Transverse colon (tissue), 4 donors: ENCODE results near the gene HAO2. TPM values are rescaled to one million over a fixed set of nuclear protein-coding genes. Genes with fewer than 3 reads are reported as not detected.

Source experiments
- DNase-seq: peaks from one replicate; pipeline ENCODE4 v3.0.0-alpha.2; 2019
- H3K27ac ChIP-seq, 4 donors: fragments of 200-600 bp; sonication (generic); 2 replicates each; pipeline ENCODE4 v1.5.1; 2016 to 2018; ENCODE audit warnings: inconsistent platforms in 4 of 4
- H3K27me3 ChIP-seq: fragments of 200-600 bp; sonication (generic); 2 replicates; pipeline ENCODE4 v1.5.1; 2017; ENCODE audit warnings: inconsistent platforms
- H3K36me3 ChIP-seq, 4 donors: fragments of 200-600 bp; sonication (generic); 2 replicates each; pipeline ENCODE4 v1.5.1; 2017 to 2019; ENCODE audit warnings: inconsistent platforms in 4 of 4
- H3K4me1 ChIP-seq, 4 donors: fragments of 200-600 bp; sonication (generic); 2 replicates each; pipeline ENCODE4 v1.5.1; 2017 to 2020; ENCODE audit warnings: inconsistent platforms in 4 of 4
- H3K4me3 ChIP-seq, 4 donors: fragments of 200-600 bp; sonication (generic); 1 replicate in 1 of 4; 2 replicates in 3 of 4; pipeline versions ENCODE4 v1.5.1 to v1.6.1; 2017 to 2019; ENCODE audit warnings: inconsistent platforms in 4 of 4
- H3K9me3 ChIP-seq, 2 donors: fragments of 200-600 bp; sonication (generic); 2 replicates each; pipeline ENCODE4 v1.5.1; 2017 to 2019; ENCODE audit warnings: inconsistent platforms in 2 of 2
- EP300 ChIP-seq: sonication (generic); formaldehyde crosslinking; IDR thresholded peaks from one replicate; pipeline ENCODE4 v1.6.1; 2017; ENCODE audit warnings: antibody characterized with exemption, low read depth
- POLR2A ChIP-seq: fragments of 450-650 bp; IDR thresholded peaks from one replicate; pipeline ENCODE4 v1.6.1; 2016; ENCODE audit warnings: antibody characterized with exemption, mild to moderate bottlenecking, moderate library complexity
- POLR2AphosphoS5 ChIP-seq, 3 donors: sonication (generic); formaldehyde crosslinking; IDR thresholded peaks; one replicate each; pipeline ENCODE4 v1.6.1; 2016; ENCODE audit warnings: antibody characterized with exemption in 3 of 3
- WGBS, 2 donors: methylation state at CpG; one replicate each; pipeline ENCODE4 v1.1.5; 2018; ENCODE audit warnings: low coverage in 1 of 2; 5-methylcytosine and 5-hydroxymethylcytosine counted together
- in situ Hi-C, 4 donors: fragments of 200-750 bp; cut with MboI; loops; one replicate each; pipeline versions ENCODE4 v1.15.0 to v1.15.1; 2017; ENCODE audit warnings: low sequenced_read_pairs in 3 of 4, low pct_ligation_motif_present in 1 of 4, low pct_unique_long_range_greater_than_20kb in 1 of 4
- intact Hi-C: fragments of 100-400 bp; cut with DNase I; formaldehyde crosslinking; loops from one replicate; pipeline ENCODE4 v1.15.1; 2023; ENCODE audit warnings: low total_unique reads
- total RNA-seq, 4 donors: library from RNA; depleted of rRNA; stranded (reverse); fragments of >200 nt; gene quantifications; one replicate each; pipeline ENCODE4 v1.1.0, GENCODE V29; 2016
- TF ChIP-seq, protein P1 (sequence below), 5 experiments: fragments of 200-600 bp in 3 of 5; fragments of 450-650 bp in 2 of 5; sonication (generic) in 3 of 5; IDR thresholded peaks; 1 replicate in 2 of 5; 2 replicates in 3 of 5; pipeline ENCODE4 v1.5.1; 2016 to 2017; ENCODE audit warnings: antibody characterized with exemption in 5 of 5, inconsistent platforms in 3 of 5, mild to moderate bottlenecking in 2 of 5, moderate library complexity in 1 of 5

The HAO2 gene
- total RNA-seq, 4 donors from 2014 or later, result not detected

- TF ChIP-seq POLR2A (no peak), POLR2AphosphoS5 (IDR thresholded peaks at IDR 0.05) (no peak), EP300 (no peak)
- TF ChIP-seq, protein P1, sequence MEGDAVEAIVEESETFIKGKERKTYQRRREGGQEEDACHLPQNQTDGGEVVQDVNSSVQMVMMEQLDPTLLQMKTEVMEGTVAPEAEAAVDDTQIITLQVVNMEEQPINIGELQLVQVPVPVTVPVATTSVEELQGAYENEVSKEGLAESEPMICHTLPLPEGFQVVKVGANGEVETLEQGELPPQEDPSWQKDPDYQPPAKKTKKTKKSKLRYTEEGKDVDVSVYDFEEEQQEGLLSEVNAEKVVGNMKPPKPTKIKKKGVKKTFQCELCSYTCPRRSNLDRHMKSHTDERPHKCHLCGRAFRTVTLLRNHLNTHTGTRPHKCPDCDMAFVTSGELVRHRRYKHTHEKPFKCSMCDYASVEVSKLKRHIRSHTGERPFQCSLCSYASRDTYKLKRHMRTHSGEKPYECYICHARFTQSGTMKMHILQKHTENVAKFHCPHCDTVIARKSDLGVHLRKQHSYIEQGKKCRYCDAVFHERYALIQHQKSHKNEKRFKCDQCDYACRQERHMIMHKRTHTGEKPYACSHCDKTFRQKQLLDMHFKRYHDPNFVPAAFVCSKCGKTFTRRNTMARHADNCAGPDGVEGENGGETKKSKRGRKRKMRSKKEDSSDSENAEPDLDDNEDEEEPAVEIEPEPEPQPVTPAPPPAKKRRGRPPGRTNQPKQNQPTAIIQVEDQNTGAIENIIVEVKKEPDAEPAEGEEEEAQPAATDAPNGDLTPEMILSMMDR (IDR thresholded peaks at IDR 0.05), result no peak
- intact Hi-C loops (no loop called here), in situ Hi-C loops (loop anchor here in 3 of 4 donors (10.0 kb wide), 2 partner anchors 78 to 88 kb away; no protein-coding TSS in a partner anchor)
- DNase-seq, result no peak
- Histone ChIP-seq H3K27ac (no peak overlapping the region), H3K27me3 (no peaks in the 10 kb centered on the region), H3K4me1 (no peaks in the 10 kb centered on the region), H3K4me3 (no peak overlapping the region), H3K36me3 (no peaks in the 10 kb centered on the region), H3K9me3 (no peaks in the 10 kb centered on the region)
- WGBS, 2 donors, result 84 to 87% methylated on average over 5 to 7 of the region's 7 CpGs
Observed at GRCh38 chr1:119363162-119363561, 5.4 kb upstream of the HAO2 start.

GRCh38 chr1:119364640-119365039, 3.9 kb upstream of the HAO2 start:
- in situ Hi-C loops (loop anchor here in 3 of 4 donors (10.0 kb wide), 2 partner anchors 80 to 90 kb away; no protein-coding TSS in a partner anchor), intact Hi-C loops (loop anchor here (5.0 kb wide), 1 partner anchor 87 kb away; no protein-coding TSS in a partner anchor)
- Histone ChIP-seq H3K27ac (no peak overlapping the region), H3K36me3 (no peaks in the 10 kb centered on the region), H3K9me3 (no peaks in the 10 kb centered on the region), H3K27me3 (no peaks in the 10 kb centered on the region), H3K4me1 (no peaks in the 10 kb centered on the region), H3K4me3 (no peak overlapping the region)
- no peak for DNase-seq
- TF ChIP-seq EP300, result no peak
- TF ChIP-seq, protein P1 (IDR thresholded peaks at IDR 0.05), result no peak
- TF ChIP-seq POLR2AphosphoS5 (IDR thresholded peaks at IDR 0.05), result no peak
- no peak for TF ChIP-seq POLR2A
- 65 to 78% methylated on average over 3 to 4 of the region's 4 CpGs for WGBS, 2 donors

DNA sequence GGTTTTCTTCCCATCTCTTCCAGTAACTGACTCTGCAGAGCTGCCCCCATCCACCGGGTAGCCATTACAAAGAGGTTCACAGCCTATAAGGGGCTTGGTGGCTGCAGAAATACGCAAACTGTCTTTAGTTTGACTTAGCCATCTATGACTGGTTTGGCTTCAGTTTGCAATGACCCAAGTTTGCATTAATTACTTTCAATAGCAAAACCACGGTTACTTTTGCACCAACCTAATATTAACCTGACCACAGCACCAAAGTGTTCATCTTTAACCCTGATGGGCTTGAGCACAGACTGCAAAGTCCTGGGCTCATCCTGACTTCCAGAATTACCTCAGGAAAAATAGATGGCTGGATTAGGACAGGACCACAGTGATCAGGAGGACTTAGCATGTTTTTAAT, 2.2 kb upstream of the HAO2 start:
- intact Hi-C loops (loop anchor here (5.0 kb wide), 1 partner anchor 89 kb away; no protein-coding TSS in a partner anchor), in situ Hi-C loops (loop anchor here in 3 of 4 donors (10.0 kb wide), 2 partner anchors 82 to 92 kb away; no protein-coding TSS in a partner anchor)
- H3K9me3 ChIP-seq, result no peaks in the 10 kb centered on the region
- H3K27me3 ChIP-seq, result no peaks in the 10 kb centered on the region
- no peak overlapping the region for H3K27ac ChIP-seq
- no peaks in the 10 kb centered on the region for H3K36me3 ChIP-seq
- no peaks in the 10 kb centered on the region for H3K4me1 ChIP-seq
- DNase-seq, result no peak
- TF ChIP-seq EP300 (no peak), POLR2AphosphoS5 (IDR thresholded peaks at IDR 0.05) (no peak), POLR2A (no peak)
- TF ChIP-seq, protein P1 (IDR thresholded peaks at IDR 0.05), result no peak
- no peak overlapping the region for H3K4me3 ChIP-seq
- WGBS, 2 donors, result 93 to 100% methylated on average over 2 to 3 of the region's 3 CpGs

DNA sequence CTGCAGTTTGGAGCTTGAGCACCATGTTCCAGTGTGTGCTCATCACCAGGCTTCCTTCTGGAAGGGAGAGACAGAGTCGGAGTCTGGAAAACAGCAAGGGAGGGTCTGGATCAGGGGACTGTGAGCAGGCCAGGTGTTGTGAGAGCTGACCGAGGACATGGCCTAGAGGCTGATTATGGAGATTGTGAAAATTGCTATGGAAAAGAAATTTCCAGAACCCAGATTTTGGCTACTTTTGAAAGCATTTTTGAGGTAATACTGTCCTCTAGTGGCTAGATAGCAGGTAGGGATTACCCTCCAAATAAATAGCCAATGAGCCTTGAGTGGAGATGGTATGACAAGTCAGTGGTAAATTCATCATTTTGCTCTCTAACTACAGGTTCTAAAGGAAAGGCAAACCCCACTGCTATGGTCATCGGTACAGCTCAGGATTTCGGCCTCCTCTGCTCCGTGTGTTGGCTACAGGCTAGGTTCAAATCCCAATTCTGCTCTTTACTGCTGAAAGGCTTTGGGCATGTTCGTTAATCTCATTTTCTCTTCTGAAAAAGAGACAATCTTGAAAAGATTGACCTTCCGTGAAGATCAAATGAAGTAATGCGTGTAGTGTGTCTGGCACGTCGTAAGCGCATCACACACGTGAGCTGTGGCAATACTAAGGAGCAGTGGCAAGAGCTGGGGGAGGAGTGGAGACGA, 1.0 kb upstream of the HAO2 start:
- Histone ChIP-seq H3K27ac (no peak overlapping the region), H3K4me3 (no peak overlapping the region), H3K4me1 (peaks cover 0 to 9% (median under 1%) of the 10 kb centered on the region in 4 donors), H3K9me3 (no peaks in the 10 kb centered on the region), H3K36me3 (no peaks in the 10 kb centered on the region), H3K27me3 (no peaks in the 10 kb centered on the region)
- no peak for TF ChIP-seq POLR2A
- TF ChIP-seq POLR2AphosphoS5 (IDR thresholded peaks at IDR 0.05), result no peak
- TF ChIP-seq, protein P1 (IDR thresholded peaks at IDR 0.05), result peak; percentile 82 to 90 (median 89)
- no peak for DNase-seq
- in situ Hi-C loops, result loop anchor here in 3 of 4 donors (10.0 kb wide), 2 partner anchors 83 to 93 kb away; no protein-coding TSS in a partner anchor
- intact Hi-C loops, result loop anchor here (5.0 kb wide), 1 partner anchor 90 kb away; no protein-coding TSS in a partner anchor
- 64 to 74% methylated on average over 8 to 13 of the region's 13 CpGs for WGBS, 2 donors
